ENCODE results near the gene CERS6. TPM values are rescaled to one million over a fixed set of nuclear protein-coding genes. Genes with fewer than 3 reads are reported as not detected.

CERS6 gene
- total and polyA plus RNA-seq, 4 donors = 4.3 to 10.6 (median 6.4) TPM

- no peak overlapping the region for H3K27ac ChIP-seq (ENCODE audit: low read depth in 1 of 2, low read length in 2 of 2)
- ATAC-seq (ENCODE audit: low FRiP score) (no peak), DNase-seq (no peak)
- H3K4me3 ChIP-seq (ENCODE audit: low read length in 2 of 2) = no peak overlapping the region
- H3K36me3 ChIP-seq (ENCODE audit: control insufficient read depth in 1 of 2, insufficient read depth in 2 of 2, low read length in 1 of 2) = no peaks in the 10 kb centered on the region
- intact Hi-C loops (cut with DNase I) = no loop called here
- H3K27me3 ChIP-seq (ENCODE audit: control insufficient read depth in 1 of 2, insufficient read depth in 2 of 2, low read length in 1 of 2) = peaks cover 0 to 1% of the 10 kb centered on the region in 2 donors
- no peaks in the 10 kb centered on the region for H3K9me3 ChIP-seq (ENCODE audit: control insufficient read depth, low read length)
- no peaks in the 10 kb centered on the region for H3K4me1 ChIP-seq (ENCODE audit: control insufficient read depth in 1 of 2, insufficient read depth in 2 of 2, low read length in 2 of 2)
- 91 to 97% methylated on average over 1 of the region's 1 CpG for WGBS, 2 donors
Measured at GRCh38 chr2:168691221-168691620, 235.1 kb downstream of the CERS6 start.

- Histone ChIP-seq H3K9me3 (ENCODE audit: control insufficient read depth, low read length) (no peaks in the 10 kb centered on the region), H3K27me3 (ENCODE audit: control insufficient read depth in 1 of 2, insufficient read depth in 2 of 2, low read length in 1 of 2) (peaks cover 0 to 1% of the 10 kb centered on the region in 2 donors), H3K4me3 (ENCODE audit: low read length in 2 of 2) (no peak overlapping the region), H3K4me1 (ENCODE audit: control insufficient read depth in 1 of 2, insufficient read depth in 2 of 2, low read length in 2 of 2) (no peaks in the 10 kb centered on the region), H3K36me3 (ENCODE audit: control insufficient read depth in 1 of 2, insufficient read depth in 2 of 2, low read length in 1 of 2) (no peaks in the 10 kb centered on the region), H3K27ac (ENCODE audit: low read depth in 1 of 2, low read length in 2 of 2) (no peak overlapping the region)
- intact Hi-C loops (cut with DNase I) = no loop called here
- no peak for ATAC-seq (ENCODE audit: low FRiP score)
- no peak for DNase-seq
- 87 to 88% methylated on average over 4 of the region's 4 CpGs for WGBS, 2 donors
Measured at GRCh38 chr2:168692132-168692744, 236.2 kb downstream of the CERS6 start.

DNA sequence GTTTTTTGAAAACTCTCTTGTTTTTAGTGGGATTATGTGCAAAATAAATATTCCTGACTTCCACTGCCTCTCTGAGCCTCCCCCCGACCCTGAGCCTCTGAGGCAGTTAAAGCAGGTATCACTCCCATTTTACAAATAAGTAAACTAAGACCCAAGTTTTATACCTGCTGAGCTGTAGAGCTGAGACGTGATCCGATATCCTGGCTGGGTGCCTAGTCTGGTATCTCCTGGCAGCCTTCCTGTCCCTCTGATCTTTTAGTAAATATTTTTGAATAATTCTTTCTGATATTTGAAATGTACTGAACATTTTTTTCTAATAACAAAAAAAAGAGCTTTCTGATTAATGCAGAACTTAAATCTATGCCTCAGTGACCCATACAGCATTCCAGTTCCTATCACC is 238.1 kb downstream of the CERS6 start:
- DNase-seq = no peak
- no peak overlapping the region for H3K4me3 ChIP-seq (ENCODE audit: low read length in 2 of 2)
- no peak overlapping the region for H3K27ac ChIP-seq (ENCODE audit: low read depth in 1 of 2, low read length in 2 of 2)
- H3K4me1 ChIP-seq (ENCODE audit: control insufficient read depth in 1 of 2, insufficient read depth in 2 of 2, low read length in 2 of 2) = no peaks in the 10 kb centered on the region
- no peak for ATAC-seq (ENCODE audit: low FRiP score)
- peaks cover 0 to 1% of the 10 kb centered on the region in 2 donors for H3K27me3 ChIP-seq (ENCODE audit: control insufficient read depth in 1 of 2, insufficient read depth in 2 of 2, low read length in 1 of 2)
- H3K36me3 ChIP-seq (ENCODE audit: control insufficient read depth in 1 of 2, insufficient read depth in 2 of 2, low read length in 1 of 2) = no peaks in the 10 kb centered on the region
- intact Hi-C loops (cut with DNase I) = no loop called here
- WGBS, 2 donors = 66 to 69% methylated on average over 3 of the region's 3 CpGs
- H3K9me3 ChIP-seq (ENCODE audit: control insufficient read depth, low read length) = no peaks in the 10 kb centered on the region

- WGBS, 2 donors = 90 to 94% methylated on average over 6 of the region's 6 CpGs
- no peak overlapping the region for H3K27ac ChIP-seq (ENCODE audit: low read depth in 1 of 2, low read length in 2 of 2)
- intact Hi-C loops (cut with DNase I) = no loop called here
Measured at GRCh38 chr2:168694866-168695265, 238.8 kb downstream of the CERS6 start.

DNA sequence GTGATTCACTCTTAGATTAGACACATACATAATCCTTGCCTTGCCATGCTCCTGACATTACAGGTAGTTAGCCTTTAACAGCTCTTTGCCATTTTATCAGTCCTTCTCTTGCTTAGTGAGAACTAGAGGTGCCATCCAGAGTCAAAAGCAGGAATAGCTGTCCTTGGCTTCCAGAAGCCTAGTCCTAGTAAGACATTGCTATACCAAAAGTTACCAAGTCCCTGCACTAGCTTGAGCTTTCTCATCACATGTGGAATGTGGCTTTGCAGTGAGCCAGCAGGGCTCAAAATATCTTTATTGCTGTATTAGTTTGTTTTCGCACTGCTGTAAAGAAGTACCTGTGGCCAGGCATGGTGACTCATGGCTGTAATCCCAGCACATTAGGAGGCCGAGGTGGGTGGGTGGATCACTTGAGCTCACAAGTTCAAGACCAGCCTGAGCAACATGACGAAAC is 241.6 kb downstream of the CERS6 start:
- H3K4me3 ChIP-seq (ENCODE audit: low read length in 2 of 2) = no peak overlapping the region
- H3K4me1 ChIP-seq (ENCODE audit: control insufficient read depth in 1 of 2, insufficient read depth in 2 of 2, low read length in 2 of 2) = no peaks in the 10 kb centered on the region
- DNase-seq (no peak), ATAC-seq (ENCODE audit: low FRiP score) (no peak)
- H3K9me3 ChIP-seq (ENCODE audit: control insufficient read depth, low read length) = no peaks in the 10 kb centered on the region
- no peaks in the 10 kb centered on the region for H3K36me3 ChIP-seq (ENCODE audit: control insufficient read depth in 1 of 2, insufficient read depth in 2 of 2, low read length in 1 of 2)
- intact Hi-C loops (cut with DNase I) = no loop called here
- H3K27ac ChIP-seq (ENCODE audit: low read depth in 1 of 2, low read length in 2 of 2) = no peak overlapping the region
- peaks cover 0 to 1% of the 10 kb centered on the region in 2 donors for H3K27me3 ChIP-seq (ENCODE audit: control insufficient read depth in 1 of 2, insufficient read depth in 2 of 2, low read length in 1 of 2)
- WGBS, 2 donors = 79 to 93% methylated on average over 3 of the region's 3 CpGs

More at GRCh38 chr2:168694866-168695265, 238.8 kb downstream of the CERS6 start:
- Histone ChIP-seq H3K9me3 (ENCODE audit: control insufficient read depth, low read length) (no peaks in the 10 kb centered on the region), H3K36me3 (ENCODE audit: control insufficient read depth in 1 of 2, insufficient read depth in 2 of 2, low read length in 1 of 2) (no peaks in the 10 kb centered on the region), H3K4me3 (ENCODE audit: low read length in 2 of 2) (no peak overlapping the region), H3K4me1 (ENCODE audit: control insufficient read depth in 1 of 2, insufficient read depth in 2 of 2, low read length in 2 of 2) (no peaks in the 10 kb centered on the region), H3K27me3 (ENCODE audit: control insufficient read depth in 1 of 2, insufficient read depth in 2 of 2, low read length in 1 of 2) (peaks cover 0 to 1% of the 10 kb centered on the region in 2 donors)
- DNase-seq (no peak), ATAC-seq (ENCODE audit: low FRiP score) (no peak)

DNA sequence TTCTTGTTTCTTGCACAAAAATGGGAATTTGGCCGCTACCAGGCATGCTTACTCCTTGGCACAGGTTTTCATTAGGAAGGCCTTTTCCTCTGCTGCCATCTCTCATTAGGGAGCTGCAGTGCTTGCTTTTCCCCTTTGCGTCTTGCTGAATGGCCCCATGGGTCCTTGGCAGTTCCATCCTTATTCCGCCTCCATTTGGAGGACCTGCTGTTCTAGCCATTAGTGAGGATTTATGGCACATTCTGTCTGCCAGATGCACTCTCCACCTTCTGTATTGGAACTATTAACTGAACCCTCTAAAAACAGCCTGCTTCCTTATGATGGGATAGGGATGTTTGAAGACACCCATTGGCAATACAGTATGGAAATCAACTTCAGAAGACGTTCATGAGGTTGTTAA is 242.9 kb downstream of the CERS6 start:
- Histone ChIP-seq H3K36me3 (ENCODE audit: control insufficient read depth in 1 of 2, insufficient read depth in 2 of 2, low read length in 1 of 2) (no peaks in the 10 kb centered on the region), H3K27me3 (ENCODE audit: control insufficient read depth in 1 of 2, insufficient read depth in 2 of 2, low read length in 1 of 2) (peaks cover 0 to 1% of the 10 kb centered on the region in 2 donors), H3K27ac (ENCODE audit: low read depth in 1 of 2, low read length in 2 of 2) (no peak overlapping the region), H3K4me1 (ENCODE audit: control insufficient read depth in 1 of 2, insufficient read depth in 2 of 2, low read length in 2 of 2) (no peaks in the 10 kb centered on the region), H3K9me3 (ENCODE audit: control insufficient read depth, low read length) (no peaks in the 10 kb centered on the region), H3K4me3 (ENCODE audit: low read length in 2 of 2) (no peak overlapping the region)
- intact Hi-C loops (cut with DNase I) = no loop called here
- DNase-seq (no peak), ATAC-seq (ENCODE audit: low FRiP score) (no peak)
- WGBS, 2 donors = 93 to 95% methylated on average over 4 of the region's 4 CpGs

DNA sequence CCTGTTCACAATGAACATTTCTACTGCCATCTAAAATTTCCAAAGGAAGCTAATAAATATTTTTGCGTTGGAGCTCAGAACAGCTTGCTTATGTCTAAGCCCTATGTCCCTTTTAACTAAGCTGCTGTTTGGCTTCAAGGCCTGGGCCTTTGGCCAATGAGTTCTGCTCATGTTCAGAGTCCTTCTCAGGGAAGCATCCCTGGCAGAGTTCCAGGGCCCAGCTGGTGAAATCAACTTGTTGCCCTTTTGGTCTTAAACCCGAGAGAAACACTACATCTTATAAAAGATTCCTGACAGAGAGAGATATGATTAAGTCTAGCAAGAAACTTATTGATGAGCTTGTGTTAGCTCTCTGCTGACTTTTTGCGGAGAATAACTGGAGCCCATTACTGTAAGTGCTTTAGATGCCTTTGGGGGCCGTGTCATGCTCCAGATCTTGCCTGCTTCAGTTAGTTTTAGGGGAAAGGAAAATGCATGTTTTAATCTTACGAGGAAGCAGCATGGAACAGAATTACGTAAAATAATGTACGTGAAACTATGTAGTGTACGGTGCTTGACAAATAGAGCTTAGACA is 243.9 kb downstream of the CERS6 start:
- no peak overlapping the region for H3K4me3 ChIP-seq (ENCODE audit: low read length in 2 of 2)
- no peak overlapping the region for H3K27ac ChIP-seq (ENCODE audit: low read depth in 1 of 2, low read length in 2 of 2)
- DNase-seq (peak; percentile 63 to 80), ATAC-seq (ENCODE audit: low FRiP score) (no peak)
- no peaks in the 10 kb centered on the region for H3K9me3 ChIP-seq (ENCODE audit: control insufficient read depth, low read length)
- no peaks in the 10 kb centered on the region for H3K4me1 ChIP-seq (ENCODE audit: control insufficient read depth in 1 of 2, insufficient read depth in 2 of 2, low read length in 2 of 2)
- WGBS, 2 donors = 89 to 92% methylated on average over 8 of the region's 8 CpGs
- no peaks in the 10 kb centered on the region for H3K27me3 ChIP-seq (ENCODE audit: control insufficient read depth in 1 of 2, insufficient read depth in 2 of 2, low read length in 1 of 2)
- H3K36me3 ChIP-seq (ENCODE audit: control insufficient read depth in 1 of 2, insufficient read depth in 2 of 2, low read length in 1 of 2) = no peaks in the 10 kb centered on the region
- intact Hi-C loops (cut with DNase I) = no loop called here

DNA sequence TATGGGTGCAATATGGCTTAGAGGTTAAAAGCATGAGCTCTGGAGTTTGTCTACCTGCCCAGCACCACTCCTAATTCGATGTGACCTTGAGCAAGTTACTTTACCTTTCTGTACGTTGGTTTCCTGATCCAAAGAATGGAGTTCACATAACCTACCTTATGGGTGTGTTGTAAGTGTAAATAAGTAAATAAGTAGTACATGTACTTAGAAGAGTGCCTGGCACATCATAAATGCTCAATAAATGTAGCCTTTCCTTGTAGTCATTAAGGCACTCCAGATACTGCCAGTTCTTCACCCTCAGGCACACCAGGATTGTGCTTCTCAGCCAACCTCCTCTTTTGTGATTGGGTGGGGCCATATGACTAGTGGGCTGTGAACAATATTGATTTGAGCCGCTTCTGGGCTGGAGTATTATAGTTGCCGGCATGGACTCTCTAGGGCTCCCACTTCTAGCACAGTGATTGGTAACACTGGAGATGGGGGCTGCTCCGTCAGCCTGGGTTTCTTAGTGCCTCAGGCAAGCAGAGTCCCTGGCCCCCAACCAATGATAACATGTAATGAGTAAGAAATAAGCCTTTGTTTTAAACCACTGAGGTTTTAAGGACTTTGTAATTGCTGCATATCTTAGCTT is 244.7 kb downstream of the CERS6 start:
- intact Hi-C loops (cut with DNase I) = no loop called here
- no peaks in the 10 kb centered on the region for H3K9me3 ChIP-seq (ENCODE audit: control insufficient read depth, low read length)
- 54 to 56% methylated on average over 5 of the region's 5 CpGs for whole genome bisulfite sequencing, 2 donors

GRCh38 chr2:168702579-168702978 is 246.5 kb downstream of the CERS6 start:
- Histone ChIP-seq H3K27me3 (ENCODE audit: control insufficient read depth in 1 of 2, insufficient read depth in 2 of 2, low read length in 1 of 2) (no peaks in the 10 kb centered on the region), H3K36me3 (ENCODE audit: control insufficient read depth in 1 of 2, insufficient read depth in 2 of 2, low read length in 1 of 2) (no peaks in the 10 kb centered on the region), H3K27ac (ENCODE audit: low read depth in 1 of 2, low read length in 2 of 2) (no peak overlapping the region), H3K9me3 (ENCODE audit: control insufficient read depth, low read length) (no peaks in the 10 kb centered on the region), H3K4me1 (ENCODE audit: control insufficient read depth in 1 of 2, insufficient read depth in 2 of 2, low read length in 2 of 2) (no peaks in the 10 kb centered on the region), H3K4me3 (ENCODE audit: low read length in 2 of 2) (no peak overlapping the region)
- DNase-seq (no peak), ATAC-seq (ENCODE audit: low FRiP score) (no peak)
- WGBS, 2 donors = 98 to 100% methylated on average over 2 of the region's 2 CpGs
- intact Hi-C loops (cut with DNase I) = no loop called here

More for the DNA sequence above, 244.7 kb downstream of the CERS6 start:
- Histone ChIP-seq H3K4me1 (ENCODE audit: control insufficient read depth in 1 of 2, insufficient read depth in 2 of 2, low read length in 2 of 2) (no peaks in the 10 kb centered on the region), H3K27me3 (ENCODE audit: control insufficient read depth in 1 of 2, insufficient read depth in 2 of 2, low read length in 1 of 2) (no peaks in the 10 kb centered on the region), H3K36me3 (ENCODE audit: control insufficient read depth in 1 of 2, insufficient read depth in 2 of 2, low read length in 1 of 2) (no peaks in the 10 kb centered on the region), H3K27ac (ENCODE audit: low read depth in 1 of 2, low read length in 2 of 2) (no peak overlapping the region), H3K4me3 (ENCODE audit: low read length in 2 of 2) (no peak overlapping the region)
- DNase-seq (no peak), ATAC-seq (ENCODE audit: low FRiP score) (no peak)
